Spleen (tissue), 11 donors: Measurements from ENCODE around the gene RGS6. TPM values are rescaled to one million over a fixed set of nuclear protein-coding genes. Genes with fewer than 3 reads are reported as not detected.

ENCODE experiments used
- DNase-seq: peaks from one replicate; pipeline ENCODE4 v3.0.0-alpha.2; 2020
- H3K27ac ChIP-seq, 8 donors: fragments of 200-600 bp; sonication (generic) in 7 of 8; 1 replicate in 4 of 8; 2 replicates in 4 of 8; pipeline versions ENCODE4 v1.5.0 to v1.8.0; 2016 to 2021; ENCODE audit warnings: inconsistent platforms in 4 of 8, mild to moderate bottlenecking in 4 of 8, moderate library complexity in 1 of 8
- H3K27me3 ChIP-seq, 7 donors: fragments of 200-600 bp; sonication (generic) in 6 of 7; replicated peaks in 1 of 7; 1 replicate in 4 of 7; 2 replicates in 3 of 7; pipeline versions ENCODE4 v1.5.0 to v1.8.0; 2016 to 2021; ENCODE audit warnings: inconsistent platforms in 3 of 7, mild to moderate bottlenecking in 1 of 7
- H3K36me3 ChIP-seq, 6 donors: fragments of 200-600 bp; sonication (generic) in 5 of 6; 1 replicate in 4 of 6; 2 replicates in 2 of 6; pipeline versions ENCODE4 v1.5.0 to v1.8.0; 2016 to 2021; ENCODE audit warnings: inconsistent platforms in 2 of 6
- H3K4me1 ChIP-seq, 6 donors: fragments of 200-600 bp; sonication (generic) in 5 of 6; 1 replicate in 3 of 6; 2 replicates in 3 of 6; pipeline versions ENCODE4 v1.5.0 to v1.8.0; 2016 to 2021; ENCODE audit warnings: inconsistent platforms in 3 of 6
- H3K4me3 ChIP-seq, 8 donors: fragments of 200-600 bp; sonication (generic) in 7 of 8; 1 replicate in 4 of 8; 2 replicates in 4 of 8; pipeline versions ENCODE4 v1.5.0 to v1.8.0; 2016 to 2021; ENCODE audit warnings: inconsistent platforms in 4 of 8, mild to moderate bottlenecking in 4 of 8, moderate library complexity in 2 of 8
- H3K9me3 ChIP-seq, 8 donors: fragments of 200-600 bp; sonication (generic) in 7 of 8; 1 replicate in 4 of 8; 2 replicates in 4 of 8; pipeline versions ENCODE4 v1.5.0 to v1.8.0; 2016 to 2021; ENCODE audit warnings: inconsistent platforms in 4 of 8
- POLR2A ChIP-seq, 3 donors: fragments of 450-650 bp; IDR thresholded peaks; one replicate each; pipeline ENCODE4 v1.5.1; 2017; ENCODE audit warnings: antibody characterized with exemption in 3 of 3, mild to moderate bottlenecking in 1 of 3
- POLR2AphosphoS5 ChIP-seq, 3 donors: sonication (generic); formaldehyde crosslinking; IDR thresholded peaks; one replicate each; pipeline ENCODE4 v1.5.1; 2017; ENCODE audit warnings: antibody characterized with exemption in 3 of 3
- WGBS, 5 donors: extraction: QIAGEN DNeasy Blood & Tissue Kit in 3 of 5; methylation state at CpG; one replicate each; pipeline versions ENCODE4 v1.1.5 to v1.1.7; 2013 to 2018; 5-methylcytosine and 5-hydroxymethylcytosine counted together
- intact Hi-C: fragments of 100-400 bp; cut with DNase I; formaldehyde crosslinking; loops from one replicate; pipeline ENCODE4 v1.15.0; 2023; ENCODE audit warnings: low total_unique reads
- polyA plus RNA-seq, 3 donors: library from polyadenylated mRNA; stranded (reverse); fragments of 200-250 nt; gene quantifications; one replicate each; pipeline ENCODE4 v1.2.1, GENCODE V29; 2013
- total RNA-seq, 7 donors: library from RNA; depleted of rRNA in 3 of 7; stranded (reverse); fragments of >200 nt in 3 of 7; fragmentation: NEBNext Ultra II Directional in 4 of 7; extraction: Animal tissue kit (Norgen Biotek cat#: 25700) in 4 of 7; gene quantifications; one replicate each; pipeline versions ENCODE4 v1.1.0 to v1.2.1, GENCODE V29; 2016 to 2021
- TF ChIP-seq, protein P1 (sequence below), 11 experiments: fragments of 200-600 bp in 7 of 11; fragments of 450-650 bp in 4 of 11; sonication (generic) in 4 of 11; IDR thresholded peaks in 8 of 11; conservative IDR thresholded peaks in 3 of 11; 1 replicate in 7 of 11; 2 replicates in 4 of 11; pipeline versions ENCODE4 v1.4.0 to v1.8.0; 2016 to 2021; ENCODE audit warnings: antibody characterized with exemption in 11 of 11, inconsistent platforms in 4 of 11, mild to moderate bottlenecking in 1 of 11
- donor health status: healthy with polysubstance abuse.
- donor health status: DM: no; HTN: no; CAD: no; lungs with moderate emphysema.
- donor health status: DM: no; HTN: no; CAD: no.
- donor health status: Bipolar disorder and iron deficiency.
- donor health status: healthy.
- donor health status: DM: no; HTN: no; CAD: no.
- donor health status: DM: yes; HTN: yes; CAD: no.

The RGS6 gene
- total and polyA plus RNA-seq, 10 donors, result 0.20 to 8.1 (median 2.3) TPM

DNA sequence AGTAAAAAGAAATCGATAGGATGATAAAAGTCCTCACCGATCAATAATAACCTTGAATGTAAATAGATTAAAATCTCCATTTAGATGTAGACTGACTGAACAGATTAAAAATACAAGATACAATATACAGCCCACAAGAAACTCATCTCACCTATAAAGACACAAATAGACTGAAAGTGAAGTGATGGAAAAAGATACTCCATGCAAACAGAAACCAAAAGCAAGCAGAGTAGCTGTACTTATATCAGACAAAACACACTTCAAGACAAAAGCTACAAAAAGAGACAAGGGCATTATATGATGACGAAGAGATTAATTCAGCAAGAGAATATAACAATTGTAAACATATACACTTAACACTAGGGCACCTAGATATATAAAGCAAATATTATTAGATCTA is 444.8 kb downstream of the RGS6 start:
- Histone ChIP-seq H3K27ac (no peak overlapping the region), H3K4me3 (no peak overlapping the region), H3K36me3 (no peaks in the 10 kb centered on the region), H3K4me1 (no peaks in the 10 kb centered on the region), H3K27me3 (no peaks in the 10 kb centered on the region), H3K9me3 (peaks cover 0 to 42% (median 25%) of the 10 kb centered on the region in 8 donors)
- intact Hi-C loops, result no loop called here
- no peak for DNase-seq
- no peak for TF ChIP-seq POLR2A (IDR thresholded peaks at IDR 0.05)
- no peak for TF ChIP-seq POLR2AphosphoS5 (IDR thresholded peaks at IDR 0.05)
- TF ChIP-seq, protein P1, sequence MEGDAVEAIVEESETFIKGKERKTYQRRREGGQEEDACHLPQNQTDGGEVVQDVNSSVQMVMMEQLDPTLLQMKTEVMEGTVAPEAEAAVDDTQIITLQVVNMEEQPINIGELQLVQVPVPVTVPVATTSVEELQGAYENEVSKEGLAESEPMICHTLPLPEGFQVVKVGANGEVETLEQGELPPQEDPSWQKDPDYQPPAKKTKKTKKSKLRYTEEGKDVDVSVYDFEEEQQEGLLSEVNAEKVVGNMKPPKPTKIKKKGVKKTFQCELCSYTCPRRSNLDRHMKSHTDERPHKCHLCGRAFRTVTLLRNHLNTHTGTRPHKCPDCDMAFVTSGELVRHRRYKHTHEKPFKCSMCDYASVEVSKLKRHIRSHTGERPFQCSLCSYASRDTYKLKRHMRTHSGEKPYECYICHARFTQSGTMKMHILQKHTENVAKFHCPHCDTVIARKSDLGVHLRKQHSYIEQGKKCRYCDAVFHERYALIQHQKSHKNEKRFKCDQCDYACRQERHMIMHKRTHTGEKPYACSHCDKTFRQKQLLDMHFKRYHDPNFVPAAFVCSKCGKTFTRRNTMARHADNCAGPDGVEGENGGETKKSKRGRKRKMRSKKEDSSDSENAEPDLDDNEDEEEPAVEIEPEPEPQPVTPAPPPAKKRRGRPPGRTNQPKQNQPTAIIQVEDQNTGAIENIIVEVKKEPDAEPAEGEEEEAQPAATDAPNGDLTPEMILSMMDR (IDR thresholded peaks at IDR 0.05 in 8 of 11, conservative IDR thresholded peaks at IDR 0.05 in 3 of 11), result no peak
- WGBS, 5 donors, result 56 to 62% (median 60%) methylated on average over 3 of the region's 3 CpGs

DNA sequence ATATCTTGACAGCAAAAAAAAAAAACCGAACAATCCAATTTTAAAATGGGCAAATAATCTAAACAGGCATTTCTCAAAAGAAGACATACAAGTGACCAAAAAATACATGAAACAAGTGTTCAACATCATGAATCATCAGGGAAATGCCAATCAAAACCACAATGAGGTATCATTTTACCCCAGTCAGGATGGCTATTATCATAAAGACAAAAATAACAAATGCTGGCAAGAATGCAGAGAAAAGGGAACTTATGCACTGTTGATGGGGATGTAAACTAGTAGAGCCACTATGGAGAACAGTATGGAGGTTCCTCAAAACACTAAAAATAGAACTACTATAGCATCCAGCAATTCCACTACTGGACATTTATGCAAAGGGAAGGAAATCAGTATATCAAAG is 448.2 kb downstream of the RGS6 start:
- DNase-seq, result no peak
- Histone ChIP-seq H3K9me3 (peaks cover 0 to 29% (median 18%) of the 10 kb centered on the region in 8 donors), H3K4me3 (no peak overlapping the region), H3K4me1 (no peaks in the 10 kb centered on the region), H3K27me3 (no peaks in the 10 kb centered on the region), H3K27ac (no peak overlapping the region), H3K36me3 (no peaks in the 10 kb centered on the region)
- 92 to 100% (median 93%) methylated on average over 1 of the region's 1 CpG for WGBS, 5 donors
- intact Hi-C loops, result no loop called here
- TF ChIP-seq, protein P1 (IDR thresholded peaks at IDR 0.05 in 8 of 11, conservative IDR thresholded peaks at IDR 0.05 in 3 of 11), result no peak
- TF ChIP-seq POLR2A (IDR thresholded peaks at IDR 0.05) (no peak), POLR2AphosphoS5 (IDR thresholded peaks at IDR 0.05) (no peak)

DNA sequence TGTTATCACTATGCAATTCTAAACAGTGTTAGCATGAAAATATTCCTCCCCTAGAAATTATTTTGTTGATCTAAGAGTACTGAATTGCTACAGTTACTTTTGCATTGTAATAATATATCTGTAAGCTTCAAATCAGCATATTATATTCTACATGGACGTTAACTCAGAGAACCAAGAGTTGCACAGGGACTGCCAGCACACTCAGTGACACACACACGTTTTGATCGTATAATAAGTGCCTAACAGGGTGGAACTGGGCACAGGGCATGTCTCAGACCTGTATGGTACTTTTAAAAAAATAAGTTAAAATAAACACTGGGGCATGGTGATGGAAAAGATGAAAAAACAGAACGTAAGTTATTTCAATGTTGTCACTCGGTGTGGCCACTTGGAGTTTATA is 451.6 kb downstream of the RGS6 start:
- Histone ChIP-seq H3K4me3 (no peak overlapping the region), H3K27ac (no peak overlapping the region), H3K9me3 (peaks cover 0 to 6% (median 0%) of the 10 kb centered on the region in 8 donors), H3K4me1 (no peaks in the 10 kb centered on the region), H3K27me3 (no peaks in the 10 kb centered on the region), H3K36me3 (no peaks in the 10 kb centered on the region)
- TF ChIP-seq POLR2AphosphoS5 (IDR thresholded peaks at IDR 0.05) (no peak), POLR2A (IDR thresholded peaks at IDR 0.05) (no peak)
- TF ChIP-seq, protein P1 (IDR thresholded peaks at IDR 0.05 in 8 of 11, conservative IDR thresholded peaks at IDR 0.05 in 3 of 11), result no peak
- WGBS, 5 donors, result 62 to 80% (median 74%) methylated on average over 5 of the region's 5 CpGs
- no peak for DNase-seq
- intact Hi-C loops, result no loop called here

DNA sequence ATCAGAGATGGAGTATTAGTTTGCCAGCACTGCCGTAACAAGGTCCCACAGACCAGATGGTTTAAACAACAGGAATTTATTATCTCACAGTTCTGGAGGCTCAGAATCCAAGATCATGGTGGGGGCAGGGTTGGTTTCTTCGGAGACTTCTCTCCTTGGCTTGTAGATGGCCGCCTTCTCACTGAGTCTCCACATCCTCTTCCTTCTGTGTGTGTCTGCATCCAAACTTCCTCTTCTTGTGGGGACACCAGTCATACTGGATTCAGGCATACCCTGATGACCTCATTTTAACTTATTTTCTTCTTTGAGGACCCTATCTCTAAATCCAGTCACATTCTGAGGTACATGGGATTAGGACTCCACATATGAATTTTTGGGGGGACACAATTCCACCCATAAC is 455.5 kb downstream of the RGS6 start:
- DNase-seq, result no peak
- WGBS, 5 donors, result 52 to 72% (median 61%) methylated on average over 3 of the region's 3 CpGs
- TF ChIP-seq POLR2A (IDR thresholded peaks at IDR 0.05) (no peak), POLR2AphosphoS5 (IDR thresholded peaks at IDR 0.05) (no peak)
- TF ChIP-seq, protein P1 (IDR thresholded peaks at IDR 0.05 in 8 of 11, conservative IDR thresholded peaks at IDR 0.05 in 3 of 11), result no peak
- Histone ChIP-seq H3K9me3 (peaks cover 0 to 8% (median 0%) of the 10 kb centered on the region in 8 donors), H3K4me1 (no peaks in the 10 kb centered on the region), H3K4me3 (no peak overlapping the region), H3K27me3 (no peaks in the 10 kb centered on the region), H3K27ac (no peak overlapping the region), H3K36me3 (no peaks in the 10 kb centered on the region)
- intact Hi-C loops, result no loop called here
